ENCODE measurements around the gene CTTNBP2. TPM values are rescaled to one million over a fixed set of nuclear protein-coding genes. Genes with fewer than 3 reads are reported as not detected.

CTTNBP2 gene
- polyA plus RNA-seq (2012; ENCODE audit: missing spikeins): not detected

GRCh38 chr7:117873310-117874190 is at the start of gene CTTNBP2:
TSS of gene CTTNBP2 (minus strand) at chr7:117873441. CDS start at chr7:117873415, 26 bp downstream.
- TF ChIP-seq TAF1 (IDR thresholded peaks at IDR 0.05; ENCODE audit: borderline replicate concordance, low read depth, low read length): no peak
- no peak for TF ChIP-seq POLR2A (IDR thresholded peaks at IDR 0.05; ENCODE audit: low read depth, low read length)
- TF ChIP-seq POLR2AphosphoS5 (IDR thresholded peaks at IDR 0.05; ENCODE audit: low read depth, low read length): no peak
- FAIRE-seq (no peak), DNase-seq (ENCODE audit: insufficient read length) (no peak)

- DNase-seq (ENCODE audit: insufficient read length) (no peak), FAIRE-seq (no peak)
- TF ChIP-seq TAF1 (IDR thresholded peaks at IDR 0.05; ENCODE audit: borderline replicate concordance, low read depth, low read length) (no peak), POLR2AphosphoS5 (IDR thresholded peaks at IDR 0.05; ENCODE audit: low read depth, low read length) (no peak)
These were observed 43.1 kb upstream of the CTTNBP2 start for GRCh38 chr7:117916309-117916708.

GRCh38 chr7:117912421-117912820 is 39.2 kb upstream of the CTTNBP2 start:
- TF ChIP-seq TAF1 (IDR thresholded peaks at IDR 0.05; ENCODE audit: borderline replicate concordance, low read depth, low read length) (no peak), POLR2A (IDR thresholded peaks at IDR 0.05; ENCODE audit: low read depth, low read length) (no peak), POLR2AphosphoS5 (IDR thresholded peaks at IDR 0.05; ENCODE audit: low read depth, low read length) (no peak)
- FAIRE-seq: no peak
- DNase-seq (ENCODE audit: insufficient read length): no peak

GRCh38 chr7:117908031-117908795 is 35.0 kb upstream of the CTTNBP2 start:
- TF ChIP-seq TAF1 (IDR thresholded peaks at IDR 0.05; ENCODE audit: borderline replicate concordance, low read depth, low read length): no peak
- TF ChIP-seq POLR2AphosphoS5 (IDR thresholded peaks at IDR 0.05; ENCODE audit: low read depth, low read length): no peak
- no peak for TF ChIP-seq POLR2A (IDR thresholded peaks at IDR 0.05; ENCODE audit: low read depth, low read length)

GRCh38 chr7:117907049-117907640 is 33.9 kb upstream of the CTTNBP2 start:
- DNase-seq (ENCODE audit: insufficient read length): no peak
- FAIRE-seq: no peak
- TF ChIP-seq POLR2A (IDR thresholded peaks at IDR 0.05; ENCODE audit: low read depth, low read length) (no peak), TAF1 (IDR thresholded peaks at IDR 0.05; ENCODE audit: borderline replicate concordance, low read depth, low read length) (no peak), POLR2AphosphoS5 (IDR thresholded peaks at IDR 0.05; ENCODE audit: low read depth, low read length) (no peak)

More at GRCh38 chr7:117908031-117908795, 35.0 kb upstream of the CTTNBP2 start:
- FAIRE-seq (no peak), DNase-seq (ENCODE audit: insufficient read length) (no peak)

GRCh38 chr7:117902314-117902889 is 29.2 kb upstream of the CTTNBP2 start:
- FAIRE-seq: no peak
- no peak for TF ChIP-seq TAF1 (IDR thresholded peaks at IDR 0.05; ENCODE audit: borderline replicate concordance, low read depth, low read length)
- no peak for TF ChIP-seq POLR2AphosphoS5 (IDR thresholded peaks at IDR 0.05; ENCODE audit: low read depth, low read length)
- TF ChIP-seq POLR2A (IDR thresholded peaks at IDR 0.05; ENCODE audit: low read depth, low read length): no peak

GRCh38 chr7:117901089-117901797 is 28.0 kb upstream of the CTTNBP2 start:
- TF ChIP-seq TAF1 (IDR thresholded peaks at IDR 0.05; ENCODE audit: borderline replicate concordance, low read depth, low read length) (no peak), POLR2A (IDR thresholded peaks at IDR 0.05; ENCODE audit: low read depth, low read length) (no peak), POLR2AphosphoS5 (IDR thresholded peaks at IDR 0.05; ENCODE audit: low read depth, low read length) (no peak)
- FAIRE-seq: no peak
- no peak for DNase-seq (ENCODE audit: insufficient read length)

More at GRCh38 chr7:117902314-117902889, 29.2 kb upstream of the CTTNBP2 start:
- DNase-seq (ENCODE audit: insufficient read length): no peak

- no peak for DNase-seq (ENCODE audit: insufficient read length)
- TF ChIP-seq POLR2AphosphoS5 (IDR thresholded peaks at IDR 0.05; ENCODE audit: low read depth, low read length) (no peak), TAF1 (IDR thresholded peaks at IDR 0.05; ENCODE audit: borderline replicate concordance, low read depth, low read length) (no peak), POLR2A (IDR thresholded peaks at IDR 0.05; ENCODE audit: low read depth, low read length) (no peak)
- no peak for FAIRE-seq
These were observed 23.1 kb upstream of the CTTNBP2 start for GRCh38 chr7:117896339-117896738.

GRCh38 chr7:117895276-117895675 is 22.0 kb upstream of the CTTNBP2 start:
- FAIRE-seq: no peak
- DNase-seq (ENCODE audit: insufficient read length): no peak
- TF ChIP-seq TAF1 (IDR thresholded peaks at IDR 0.05; ENCODE audit: borderline replicate concordance, low read depth, low read length) (no peak), POLR2A (IDR thresholded peaks at IDR 0.05; ENCODE audit: low read depth, low read length) (no peak), POLR2AphosphoS5 (IDR thresholded peaks at IDR 0.05; ENCODE audit: low read depth, low read length) (no peak)

- TF ChIP-seq POLR2AphosphoS5 (IDR thresholded peaks at IDR 0.05; ENCODE audit: low read depth, low read length) (no peak), TAF1 (IDR thresholded peaks at IDR 0.05; ENCODE audit: borderline replicate concordance, low read depth, low read length) (no peak), POLR2A (IDR thresholded peaks at IDR 0.05; ENCODE audit: low read depth, low read length) (no peak)
- no peak for DNase-seq (ENCODE audit: insufficient read length)
- no peak for FAIRE-seq
These were observed 20.8 kb upstream of the CTTNBP2 start for GRCh38 chr7:117894037-117894436.

All from GM12892 (cell line).